ENCODE results near the gene TPCN2. TPM values are rescaled to one million over a fixed set of nuclear protein-coding genes. Genes with fewer than 3 reads are reported as not detected.

The TPCN2 gene
- total RNA-seq, 1 donor from 2014 or later: 19.1 TPM

DNA sequence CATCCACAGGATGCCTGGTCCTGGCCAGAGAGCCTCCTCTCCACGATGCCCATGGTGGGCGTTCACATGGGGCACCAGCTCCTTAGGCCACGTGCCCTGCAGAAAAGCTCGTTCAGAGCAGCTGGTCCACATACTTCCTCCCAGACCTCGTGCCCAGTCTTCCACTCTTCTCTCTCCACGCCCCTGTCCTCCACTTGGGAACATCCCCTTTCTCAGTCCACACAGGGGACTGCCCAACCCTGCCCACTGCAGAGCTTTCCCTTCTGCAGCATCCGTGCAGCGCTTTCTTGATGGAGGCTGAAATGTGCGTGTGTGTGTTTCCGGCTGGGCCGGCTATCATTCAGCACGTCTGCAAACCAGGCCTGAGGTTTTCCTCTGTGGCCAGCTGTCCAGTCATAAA is 11.3 kb downstream of the TPCN2 start:
- no peaks in the 10 kb centered on the region for H3K27me3 Mint-ChIP-seq (ENCODE audit: low read depth)
- no peak overlapping the region for H3K27ac Mint-ChIP-seq
- no peak for DNase-seq (ENCODE audit: low spot score)
- H3K4me1 Mint-ChIP-seq (ENCODE audit: low read depth): no peaks in the 10 kb centered on the region
- peaks cover 3% of the 10 kb centered on the region for H3K36me3 Mint-ChIP-seq (ENCODE audit: low read depth)
- intact Hi-C loops (cut with micrococcal nuclease): no loop called here
- no peaks in the 10 kb centered on the region for H3K9me3 Mint-ChIP-seq
- no peak overlapping the region for H3K4me3 Mint-ChIP-seq (ENCODE audit: low read depth)

DNA sequence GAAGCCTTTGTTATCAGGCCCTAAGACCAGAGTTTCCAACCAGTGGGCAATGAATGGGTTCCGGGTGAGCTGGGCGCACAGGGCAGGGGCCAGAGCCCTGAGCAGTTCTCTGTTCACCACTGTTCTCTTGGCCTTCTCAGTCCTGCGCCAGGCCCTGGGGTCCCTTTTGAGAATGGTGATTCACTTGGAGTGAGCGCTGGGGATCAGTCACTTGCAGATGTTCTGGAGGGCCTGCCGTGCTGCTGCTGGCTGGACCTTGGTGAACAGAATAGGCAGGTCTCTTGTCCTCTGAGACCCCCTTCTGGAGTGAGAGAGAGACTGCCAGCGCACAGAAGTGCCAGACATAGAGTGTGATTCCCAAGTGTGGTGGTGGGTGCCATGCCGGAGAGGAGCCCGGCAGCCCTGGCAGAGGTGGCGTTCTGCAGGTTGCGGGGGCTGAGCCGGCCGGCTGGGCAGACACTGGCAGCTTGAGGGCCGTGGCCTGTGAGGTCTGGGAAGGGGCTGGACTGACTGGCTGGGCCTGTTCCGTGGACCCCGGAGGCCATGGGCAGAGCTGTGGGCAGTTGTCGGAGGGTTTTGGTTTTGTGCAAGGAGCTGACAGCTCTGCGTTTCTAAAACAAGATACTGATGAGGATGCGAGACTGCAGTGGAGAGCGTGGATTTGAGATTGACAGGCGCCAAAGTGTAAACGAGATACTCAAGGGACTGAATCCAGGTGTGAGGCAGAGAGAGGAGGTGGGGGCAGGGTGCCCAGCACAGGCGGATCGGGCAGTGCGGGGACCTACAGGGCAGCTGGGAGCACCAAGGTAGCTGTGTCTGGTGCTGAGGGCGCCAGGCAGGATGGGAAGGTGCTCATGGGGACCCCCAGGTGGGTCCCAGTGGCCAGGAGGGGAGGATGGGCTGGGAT is 12.3 kb downstream of the TPCN2 start:
- intact Hi-C loops (cut with micrococcal nuclease): no loop called here
- H3K4me1 Mint-ChIP-seq (ENCODE audit: low read depth): no peaks in the 10 kb centered on the region
- no peaks in the 10 kb centered on the region for H3K9me3 Mint-ChIP-seq
- H3K27me3 Mint-ChIP-seq (ENCODE audit: low read depth): no peaks in the 10 kb centered on the region
- H3K36me3 Mint-ChIP-seq (ENCODE audit: low read depth): peaks cover 3% of the 10 kb centered on the region
- H3K4me3 Mint-ChIP-seq (ENCODE audit: low read depth): no peak overlapping the region
- DNase-seq (ENCODE audit: low spot score): no peak
- H3K27ac Mint-ChIP-seq: no peak overlapping the region

DNA sequence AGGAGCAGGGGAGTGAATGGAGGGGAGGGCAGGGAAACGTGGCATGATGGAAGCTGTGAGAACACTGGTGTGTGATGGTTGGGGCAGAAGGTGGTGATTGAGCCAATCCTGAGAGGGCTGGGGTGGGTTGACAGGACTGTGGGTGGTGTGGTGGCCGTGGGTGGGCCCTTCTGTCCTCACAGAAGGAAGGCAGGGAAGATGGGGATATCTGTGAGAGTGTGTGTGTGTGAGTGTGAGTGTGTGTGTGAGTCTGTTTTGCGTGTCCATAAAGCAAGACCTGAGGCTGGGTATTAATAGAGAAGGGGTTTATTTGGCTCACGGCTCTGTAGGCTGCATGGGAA is 13.0 kb downstream of the TPCN2 start:
- H3K4me1 Mint-ChIP-seq (ENCODE audit: low read depth): no peaks in the 10 kb centered on the region
- no peak overlapping the region for H3K4me3 Mint-ChIP-seq (ENCODE audit: low read depth)
- DNase-seq (ENCODE audit: low spot score): no peak
- no peak overlapping the region for H3K27ac Mint-ChIP-seq
- peaks cover 3% of the 10 kb centered on the region for H3K36me3 Mint-ChIP-seq (ENCODE audit: low read depth)
- intact Hi-C loops (cut with micrococcal nuclease): no loop called here
- no peaks in the 10 kb centered on the region for H3K27me3 Mint-ChIP-seq (ENCODE audit: low read depth)
- no peaks in the 10 kb centered on the region for H3K9me3 Mint-ChIP-seq

DNA sequence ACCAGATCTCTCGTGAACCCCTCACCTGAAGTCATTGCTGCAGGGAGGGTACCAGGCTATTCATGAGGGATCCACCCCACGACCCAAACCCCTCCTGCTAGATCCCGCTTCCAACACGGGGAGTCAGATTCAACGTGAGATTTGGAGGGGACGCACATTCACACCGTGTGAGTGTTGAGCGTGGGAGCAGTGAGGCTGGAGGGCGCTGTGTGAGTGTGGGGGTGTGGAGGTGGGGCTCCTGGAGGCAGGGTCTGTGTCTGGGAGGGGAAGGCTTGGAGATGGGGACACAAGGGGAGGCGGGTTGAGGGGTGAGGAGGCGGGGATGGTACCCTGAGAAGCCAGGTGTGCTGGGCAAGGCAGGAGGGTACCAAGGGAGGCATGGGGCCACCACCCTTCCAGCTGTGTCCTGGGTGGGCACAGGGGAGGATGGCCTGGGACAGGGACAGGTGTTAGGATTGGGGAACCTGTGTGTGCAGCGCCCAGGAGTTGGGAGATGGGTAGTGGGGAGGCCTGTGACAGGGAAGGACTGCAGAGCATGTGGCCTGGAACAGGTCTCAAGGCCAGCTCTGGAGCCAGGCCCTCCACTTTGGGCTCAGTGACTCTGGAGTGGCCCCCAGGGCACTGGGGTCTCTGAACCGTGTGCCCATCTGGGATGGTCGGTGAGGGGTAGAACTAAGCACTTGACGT is 13.6 kb downstream of the TPCN2 start:
- no peaks in the 10 kb centered on the region for H3K9me3 Mint-ChIP-seq
- no peak for DNase-seq (ENCODE audit: low spot score)
- intact Hi-C loops (cut with micrococcal nuclease): no loop called here

DNA sequence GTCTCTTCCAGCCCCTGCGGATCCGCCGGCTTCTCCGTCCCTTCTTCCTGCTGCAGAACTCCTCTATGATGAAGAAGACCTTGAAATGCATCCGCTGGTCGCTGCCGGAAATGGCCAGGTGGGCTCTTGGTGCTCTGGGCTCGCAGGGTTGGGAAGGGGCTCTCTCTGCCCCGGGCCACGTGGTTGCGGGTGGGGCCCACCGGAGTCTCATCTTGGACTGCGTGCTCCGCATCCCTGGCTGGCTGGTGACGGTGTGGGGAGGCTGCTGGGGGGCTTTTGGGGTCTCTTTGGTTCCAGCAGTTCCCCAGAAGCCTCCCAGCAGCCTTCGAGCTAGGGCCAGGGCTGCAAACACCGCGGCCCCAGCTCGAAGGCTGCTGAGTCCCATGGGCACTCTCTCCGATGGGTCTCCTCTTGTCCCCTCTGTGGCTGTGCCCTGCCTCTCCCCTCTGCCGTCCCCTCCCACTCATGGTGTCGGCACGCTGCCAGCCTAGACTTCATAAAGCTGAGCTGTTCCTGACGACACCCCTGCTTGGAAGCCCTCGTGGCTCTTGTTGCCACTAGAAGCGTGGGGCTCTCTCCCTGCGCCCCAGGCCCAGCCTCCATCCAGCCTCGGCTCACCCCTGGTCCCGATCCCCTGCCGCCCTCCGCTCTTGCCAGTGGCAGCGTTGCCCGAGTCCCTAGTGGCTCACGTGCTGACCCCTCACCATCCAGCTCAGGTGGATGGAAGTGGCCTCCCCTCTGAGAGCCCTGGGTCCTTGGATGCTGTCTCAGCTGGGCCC is 14.3 kb downstream of the TPCN2 start:
- Mint-ChIP-seq H3K27me3 (ENCODE audit: low read depth) (no peaks in the 10 kb centered on the region), H3K4me1 (ENCODE audit: low read depth) (no peaks in the 10 kb centered on the region), H3K9me3 (no peaks in the 10 kb centered on the region), H3K36me3 (ENCODE audit: low read depth) (no peaks in the 10 kb centered on the region), H3K4me3 (ENCODE audit: low read depth) (no peak overlapping the region), H3K27ac (no peak overlapping the region)
- intact Hi-C loops (cut with micrococcal nuclease): no loop called here
- no peak for DNase-seq (ENCODE audit: low spot score)

More for the DNA sequence above, 13.6 kb downstream of the TPCN2 start:
- Mint-ChIP-seq H3K36me3 (ENCODE audit: low read depth) (peaks cover 3% of the 10 kb centered on the region), H3K27ac (no peak overlapping the region), H3K27me3 (ENCODE audit: low read depth) (no peaks in the 10 kb centered on the region), H3K4me1 (ENCODE audit: low read depth) (no peaks in the 10 kb centered on the region), H3K4me3 (ENCODE audit: low read depth) (no peak overlapping the region)

DNA sequence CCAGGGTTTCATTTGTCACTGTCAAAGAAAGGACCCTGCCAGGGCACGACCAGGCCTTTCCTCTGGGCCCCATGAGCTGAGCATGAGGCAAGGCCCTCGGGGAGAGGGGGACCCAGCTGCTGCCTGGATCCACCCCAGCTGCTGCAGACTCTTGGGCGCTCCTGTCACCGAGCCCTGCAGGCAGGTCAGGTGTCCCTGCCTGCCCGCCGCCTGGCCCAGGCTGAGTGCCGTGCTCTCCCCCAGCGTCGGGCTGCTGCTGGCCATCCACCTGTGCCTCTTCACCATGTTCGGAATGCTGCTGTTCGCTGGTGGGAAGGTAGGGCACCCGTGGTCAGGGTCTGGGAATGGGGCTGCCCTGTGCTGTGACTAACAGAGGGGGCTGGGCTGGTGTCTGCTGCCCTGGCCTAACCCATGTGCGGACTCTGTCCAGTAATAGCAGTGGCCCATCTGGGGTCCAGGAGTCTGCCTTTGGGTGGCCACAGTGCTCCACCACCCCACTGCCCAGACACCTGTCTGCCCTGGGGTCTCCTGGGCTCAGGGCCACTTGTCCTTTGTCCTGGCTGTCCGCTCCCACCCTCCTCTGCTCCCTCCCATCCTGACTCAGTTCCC is 15.0 kb downstream of the TPCN2 start:
- Mint-ChIP-seq H3K9me3 (no peaks in the 10 kb centered on the region), H3K36me3 (ENCODE audit: low read depth) (no peaks in the 10 kb centered on the region), H3K4me3 (ENCODE audit: low read depth) (no peak overlapping the region), H3K27ac (no peak overlapping the region), H3K27me3 (ENCODE audit: low read depth) (no peaks in the 10 kb centered on the region), H3K4me1 (ENCODE audit: low read depth) (no peaks in the 10 kb centered on the region)
- intact Hi-C loops (cut with micrococcal nuclease): no loop called here
- no peak for DNase-seq (ENCODE audit: low spot score)

DNA sequence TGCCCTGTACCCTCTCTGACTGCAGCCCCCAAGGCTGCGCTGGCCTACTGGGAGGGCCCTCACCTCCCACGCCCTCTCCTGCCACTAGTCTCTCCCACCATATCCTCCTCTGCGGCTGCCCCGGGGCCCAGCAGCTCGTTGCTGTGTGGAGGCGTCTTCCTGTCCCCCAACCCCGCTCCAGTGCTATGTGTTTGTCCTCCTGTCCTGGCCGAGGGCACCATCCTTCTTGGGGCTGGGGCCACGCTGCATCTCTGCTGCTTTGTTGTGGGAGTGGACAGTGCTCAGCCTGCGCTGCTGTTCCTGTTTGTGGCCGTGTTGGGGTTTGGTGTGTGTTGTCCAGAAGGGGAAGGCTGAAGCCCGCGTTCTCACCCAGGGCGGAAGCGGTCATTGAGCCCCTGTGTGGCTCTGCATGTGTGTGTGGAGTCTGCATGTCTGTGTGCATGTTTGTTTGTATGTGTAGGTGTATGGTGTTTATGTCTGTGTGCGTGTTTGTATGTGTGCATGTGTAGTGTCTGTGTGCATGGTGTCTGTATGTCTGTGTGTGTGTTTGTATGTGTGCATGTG is 15.7 kb downstream of the TPCN2 start:
- Mint-ChIP-seq H3K36me3 (ENCODE audit: low read depth) (no peaks in the 10 kb centered on the region), H3K4me1 (ENCODE audit: low read depth) (no peaks in the 10 kb centered on the region), H3K9me3 (no peaks in the 10 kb centered on the region), H3K27ac (no peak overlapping the region), H3K27me3 (ENCODE audit: low read depth) (no peaks in the 10 kb centered on the region), H3K4me3 (ENCODE audit: low read depth) (no peak overlapping the region)
- no peak for DNase-seq (ENCODE audit: low spot score)
- intact Hi-C loops (cut with micrococcal nuclease): no loop called here

DNA sequence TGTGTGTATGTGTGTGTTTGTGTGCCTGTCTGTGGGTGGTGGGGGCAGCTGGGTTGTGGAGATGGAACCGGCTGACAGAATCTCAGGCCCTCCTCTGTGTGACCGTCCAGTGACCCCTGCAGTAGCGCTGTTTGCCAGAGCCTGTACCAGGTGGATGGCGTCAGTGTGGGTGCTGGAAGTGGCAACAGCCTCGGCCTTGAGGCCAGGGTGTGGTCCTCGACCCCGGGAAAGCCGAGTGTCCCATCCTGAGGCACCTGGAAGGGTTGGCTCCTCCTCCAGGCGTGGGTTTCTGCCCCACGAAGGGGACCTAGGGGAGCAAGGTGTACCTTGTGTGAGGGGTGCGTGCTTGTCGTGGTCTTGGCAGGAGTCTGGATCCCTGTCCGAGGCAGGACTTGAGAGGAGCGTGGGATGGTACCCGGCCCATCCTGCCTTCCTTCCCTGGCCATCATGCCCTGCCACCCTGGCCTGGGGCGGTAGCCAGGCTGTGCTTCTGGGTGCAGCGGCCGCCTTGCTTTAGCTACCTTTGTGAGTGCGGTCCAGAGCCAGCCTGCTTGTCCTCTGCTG is 16.5 kb downstream of the TPCN2 start:
- H3K4me3 Mint-ChIP-seq (ENCODE audit: low read depth): no peak overlapping the region
- H3K27ac Mint-ChIP-seq: no peak overlapping the region
- no peak for DNase-seq (ENCODE audit: low spot score)
- intact Hi-C loops (cut with micrococcal nuclease): no loop called here
- H3K9me3 Mint-ChIP-seq: no peaks in the 10 kb centered on the region
- no peaks in the 10 kb centered on the region for H3K27me3 Mint-ChIP-seq (ENCODE audit: low read depth)
- no peaks in the 10 kb centered on the region for H3K4me1 Mint-ChIP-seq (ENCODE audit: low read depth)
- H3K36me3 Mint-ChIP-seq (ENCODE audit: low read depth): peaks cover 1% of the 10 kb centered on the region

DNA sequence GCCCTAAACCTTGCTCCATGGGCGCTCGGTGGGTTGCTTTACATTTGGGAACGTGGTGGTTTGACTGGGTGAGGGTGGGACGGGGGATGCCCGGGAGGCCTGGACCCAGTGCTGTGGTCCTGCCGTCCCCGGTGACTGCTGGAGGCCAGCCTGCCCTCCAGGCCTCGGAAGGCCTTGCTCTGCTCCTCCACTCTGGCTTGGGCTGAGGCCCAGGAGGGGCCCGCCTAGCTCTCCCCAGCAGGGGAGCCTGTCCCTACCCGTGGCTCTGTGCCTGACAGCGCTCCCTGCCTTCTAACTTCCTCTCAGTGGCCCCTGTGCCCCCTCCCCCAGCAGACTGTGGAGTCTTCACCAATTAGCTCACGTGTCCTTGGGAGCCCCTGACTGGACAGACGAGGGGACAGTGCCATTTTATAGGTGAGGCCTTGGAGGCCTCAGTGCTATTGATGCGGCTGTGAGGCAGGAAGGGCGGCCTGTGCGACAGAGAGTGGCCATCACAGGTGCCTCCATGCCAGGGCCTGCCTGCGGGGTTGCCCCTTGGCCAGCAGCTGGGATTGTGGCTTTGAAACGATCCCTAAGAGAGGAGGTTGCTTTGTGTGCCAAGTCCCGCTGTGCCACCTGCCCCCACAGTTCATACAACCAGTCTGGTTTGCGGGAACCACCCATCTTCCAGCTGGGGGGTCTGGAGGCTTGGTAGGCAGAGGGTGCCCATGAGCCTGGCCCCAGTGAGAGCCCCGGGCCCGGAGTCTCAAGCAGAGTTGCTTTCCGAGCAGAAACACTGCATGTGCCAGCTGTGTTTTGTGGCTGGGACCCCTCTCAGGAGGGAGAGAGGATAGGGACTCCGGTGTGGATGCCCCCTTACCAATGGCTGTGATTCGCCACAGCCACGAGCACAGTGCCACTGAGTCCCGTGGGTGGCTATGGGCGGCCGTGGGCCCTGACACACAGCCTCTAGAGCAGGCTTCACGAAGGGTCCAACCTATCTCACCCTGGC is 17.7 kb downstream of the TPCN2 start:
- DNase-seq (ENCODE audit: low spot score): no peak
- intact Hi-C loops (cut with micrococcal nuclease): no loop called here
- Mint-ChIP-seq H3K4me1 (ENCODE audit: low read depth) (no peaks in the 10 kb centered on the region), H3K9me3 (no peaks in the 10 kb centered on the region), H3K36me3 (ENCODE audit: low read depth) (peaks cover 4% of the 10 kb centered on the region), H3K4me3 (ENCODE audit: low read depth) (no peak overlapping the region), H3K27me3 (ENCODE audit: low read depth) (no peaks in the 10 kb centered on the region), H3K27ac (no peak overlapping the region)

DNA sequence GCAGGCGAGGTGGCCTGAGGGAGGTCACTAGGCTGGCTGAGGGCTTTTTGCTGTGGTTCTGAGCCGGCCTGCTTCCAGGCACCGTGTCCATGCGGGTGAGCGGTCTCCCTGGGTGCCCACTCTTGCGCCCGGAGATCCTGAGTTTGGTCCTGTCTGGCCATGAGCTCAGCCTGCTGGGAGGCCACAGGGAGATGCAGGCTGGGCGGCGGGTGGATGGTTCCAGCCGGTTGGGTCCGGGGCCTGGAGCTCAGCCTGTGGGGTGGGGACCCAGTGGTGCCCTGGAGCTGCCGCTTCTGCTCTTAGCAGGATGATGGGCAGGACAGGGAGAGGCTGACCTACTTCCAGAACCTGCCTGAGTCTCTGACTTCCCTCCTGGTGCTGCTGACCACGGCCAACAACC is 18.5 kb downstream of the TPCN2 start:
- peaks cover 4% of the 10 kb centered on the region for H3K36me3 Mint-ChIP-seq (ENCODE audit: low read depth)
- no peak overlapping the region for H3K27ac Mint-ChIP-seq
- no peaks in the 10 kb centered on the region for H3K9me3 Mint-ChIP-seq
- H3K27me3 Mint-ChIP-seq (ENCODE audit: low read depth): no peaks in the 10 kb centered on the region
- no peaks in the 10 kb centered on the region for H3K4me1 Mint-ChIP-seq (ENCODE audit: low read depth)
- intact Hi-C loops (cut with micrococcal nuclease): no loop called here
- DNase-seq (ENCODE audit: low spot score): no peak
- H3K4me3 Mint-ChIP-seq (ENCODE audit: low read depth): no peak overlapping the region

DNA sequence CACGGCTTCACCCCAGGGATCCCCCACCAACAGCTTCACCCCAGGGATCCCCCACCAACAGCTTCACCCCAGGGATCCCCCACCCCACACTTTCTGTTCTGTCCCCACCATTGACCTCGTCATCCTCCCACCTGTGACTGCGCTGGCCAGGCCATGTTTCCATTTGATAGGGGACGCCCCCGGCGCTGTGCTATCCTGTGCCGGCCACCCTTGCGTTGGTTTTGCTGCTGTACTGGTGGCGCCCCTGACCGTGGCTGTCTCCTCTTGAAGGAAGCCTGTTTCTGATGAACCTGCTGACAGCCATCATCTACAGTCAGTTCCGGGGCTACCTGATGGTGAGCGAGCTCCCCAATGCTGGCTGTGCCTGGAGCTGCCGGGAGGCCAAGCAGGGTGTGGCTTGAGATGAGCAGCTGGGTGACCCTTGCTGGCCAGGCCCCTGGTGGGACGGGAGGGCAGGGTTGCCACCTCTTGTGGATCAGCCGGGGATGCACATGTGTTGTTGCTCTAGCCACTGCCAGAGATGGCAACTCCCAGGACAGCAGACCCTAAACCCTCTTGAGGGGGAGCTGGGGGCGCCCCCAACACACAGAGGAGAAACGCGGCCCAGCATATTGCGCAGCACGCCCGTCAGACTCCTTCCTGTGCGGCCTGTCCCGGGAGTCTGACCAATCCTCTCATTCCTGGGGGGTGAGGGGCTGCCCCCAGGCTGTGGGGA is 22.5 kb downstream of the TPCN2 start:
- Mint-ChIP-seq H3K9me3 (no peaks in the 10 kb centered on the region), H3K4me3 (ENCODE audit: low read depth) (no peak overlapping the region), H3K4me1 (ENCODE audit: low read depth) (peaks cover 4% of the 10 kb centered on the region), H3K27ac (no peak overlapping the region), H3K36me3 (ENCODE audit: low read depth) (peaks cover 4% of the 10 kb centered on the region), H3K27me3 (ENCODE audit: low read depth) (no peaks in the 10 kb centered on the region)
- DNase-seq (ENCODE audit: low spot score): no peak
- intact Hi-C loops (cut with micrococcal nuclease): no loop called here

Data from activated T-helper 2 cell treated with anti-CD3 and anti-CD28 coated beads, Interferon-gamma antibody, Interleukin-2, Interleukin-4, amounts not matched to agents 10 μg/mL and 5 μg/mL and 100 μg/mL, durations not matched to agents 14 hours and 24 hours and 36 hours (primary cell).